GM21737 (cell line): Measurements from ENCODE around the gene CLEC4G.

Experiments
- ATAC-seq: cut with Tn5 transposase; IDR thresholded peaks from one replicate; pipeline ENCODE4 v1.9.1; 2021; ENCODE audit warnings: mild to moderate bottlenecking, moderate library complexity; ENCODE audit not compliant: unreplicated experiment

CLEC4G gene

DNA sequence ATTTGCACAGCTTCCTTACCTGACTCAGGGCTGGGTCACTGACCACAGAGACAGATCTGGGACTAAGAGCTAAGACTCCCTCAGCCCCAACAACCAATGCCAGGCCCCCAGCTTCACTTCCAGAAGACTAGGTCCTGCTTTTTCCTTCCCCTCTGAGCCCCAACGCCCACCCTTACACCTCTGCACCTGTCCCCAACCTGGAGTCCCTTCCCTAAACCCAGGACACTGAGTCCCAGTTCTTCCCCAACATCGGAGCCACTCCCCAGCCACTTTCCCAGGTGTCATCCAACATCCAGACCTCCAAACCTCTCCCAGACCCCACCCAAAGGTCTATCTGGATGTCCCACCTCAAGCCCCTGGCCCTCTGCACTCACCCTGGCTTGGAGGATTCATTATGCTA, 32.9 kb downstream of the CLEC4G start:
- ATAC-seq, result no peak

DNA sequence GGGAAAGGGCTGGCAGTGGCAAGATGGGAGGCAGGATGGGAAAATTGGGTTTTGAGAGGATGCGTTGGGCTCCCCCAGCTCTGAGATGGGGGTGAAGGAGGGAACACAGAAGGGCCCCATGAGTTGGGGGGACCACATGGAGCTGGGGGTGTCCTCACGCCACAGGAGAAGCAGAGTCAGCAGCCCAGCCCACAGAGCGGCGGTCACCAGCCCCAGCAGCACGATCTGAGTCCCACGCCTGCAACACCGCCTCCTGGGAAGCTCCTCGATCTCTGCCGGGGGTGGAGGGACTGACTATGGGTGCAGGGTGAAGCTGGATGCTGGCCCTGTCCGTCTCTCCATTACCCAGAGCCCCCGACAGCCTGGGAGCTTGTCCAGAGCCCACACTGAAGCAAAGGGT, 33.3 kb downstream of the CLEC4G start:
- ATAC-seq, result no peak

DNA sequence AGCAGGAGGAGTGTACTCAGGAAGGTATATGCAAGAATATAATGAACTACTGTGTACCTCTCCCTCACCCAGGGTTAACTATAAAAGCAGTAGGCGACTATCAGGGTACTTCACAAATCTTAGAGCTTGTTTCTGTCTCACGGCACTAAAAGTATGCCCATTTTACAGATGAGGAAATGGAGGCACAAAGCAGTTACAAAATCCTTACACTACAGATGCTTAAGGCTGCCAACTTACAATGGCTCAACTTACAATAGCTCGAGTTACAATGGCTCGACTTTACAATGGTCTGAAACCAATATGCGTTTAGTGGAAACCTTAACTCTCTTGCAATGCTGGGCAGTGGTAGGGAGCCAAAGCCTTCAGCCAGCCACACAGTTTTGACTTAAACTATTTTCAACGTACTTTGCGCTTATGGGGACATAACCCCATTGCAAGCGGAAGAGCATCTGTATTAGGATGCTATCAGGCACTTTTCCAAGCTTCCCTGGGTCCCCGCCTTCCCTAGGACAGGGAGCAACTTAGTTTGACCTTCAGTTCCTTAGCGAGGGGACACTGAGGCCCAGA, 34.1 kb downstream of the CLEC4G start:
- no peak for ATAC-seq

DNA sequence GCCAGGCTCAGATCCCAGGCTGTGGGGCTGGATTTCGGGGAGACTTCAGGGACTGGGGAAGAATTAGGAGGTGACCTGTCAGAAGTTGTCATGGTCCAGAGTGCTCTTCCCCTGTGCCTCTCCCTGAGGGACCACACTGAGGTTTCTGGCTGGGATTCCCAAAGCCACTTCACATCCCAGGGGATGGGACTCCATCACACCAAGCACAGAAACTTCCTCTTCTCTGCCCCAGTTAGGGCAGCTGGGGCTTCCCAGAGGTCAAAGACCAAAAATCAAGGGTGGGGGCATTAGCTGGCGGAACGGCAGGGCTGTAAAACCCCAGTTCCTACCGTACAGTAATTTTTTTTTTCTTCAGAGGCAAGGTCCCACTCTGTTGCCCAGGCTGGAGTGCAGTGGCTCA, 37.4 kb downstream of the CLEC4G start:
- no peak for ATAC-seq

DNA sequence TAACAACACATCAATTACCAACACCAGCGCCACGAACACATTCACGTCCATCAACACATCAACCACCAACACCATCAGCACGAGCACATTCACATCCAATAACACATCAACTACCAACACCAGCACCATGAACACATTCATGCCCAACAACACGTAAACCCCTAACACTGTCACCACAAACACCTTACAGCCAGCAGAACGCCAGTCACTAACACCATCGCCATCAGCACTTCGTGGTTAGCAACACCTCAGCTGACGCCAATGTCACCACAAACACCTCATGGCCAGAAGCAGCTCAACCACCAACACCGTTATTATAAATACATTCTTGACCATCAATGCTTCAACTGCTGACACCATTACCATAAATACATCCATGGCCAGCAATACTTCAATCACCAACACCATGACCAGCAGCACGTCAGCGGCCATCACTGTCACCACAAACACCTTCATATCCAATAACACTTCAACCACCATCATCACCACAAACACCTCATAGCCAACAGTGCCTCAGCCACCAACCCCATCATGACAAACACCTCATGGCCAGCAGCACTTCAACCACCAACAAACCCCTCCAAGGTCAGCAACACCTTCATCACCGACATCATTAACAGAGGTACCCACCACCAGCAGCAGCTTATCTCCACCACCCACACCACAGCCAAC, 39.4 kb downstream of the CLEC4G start:
- no peak for ATAC-seq

DNA sequence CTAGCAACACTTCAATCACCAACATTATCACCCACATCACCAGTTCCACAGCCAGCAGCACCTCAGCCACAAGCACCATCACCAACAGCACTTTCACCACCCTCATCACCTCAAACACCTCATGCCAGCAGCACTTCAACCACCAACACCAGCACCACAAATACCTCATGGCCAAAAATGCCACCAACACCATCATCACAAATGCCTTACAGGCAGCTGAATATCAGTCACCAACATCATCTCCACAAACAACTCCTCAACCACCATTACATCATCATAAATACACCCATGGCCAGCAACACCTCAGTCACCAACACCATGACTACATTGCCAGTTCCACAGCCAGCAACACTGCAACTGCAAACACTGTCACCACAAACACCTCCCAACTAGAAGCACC, 40.4 kb downstream of the CLEC4G start:
- no peak for ATAC-seq

DNA sequence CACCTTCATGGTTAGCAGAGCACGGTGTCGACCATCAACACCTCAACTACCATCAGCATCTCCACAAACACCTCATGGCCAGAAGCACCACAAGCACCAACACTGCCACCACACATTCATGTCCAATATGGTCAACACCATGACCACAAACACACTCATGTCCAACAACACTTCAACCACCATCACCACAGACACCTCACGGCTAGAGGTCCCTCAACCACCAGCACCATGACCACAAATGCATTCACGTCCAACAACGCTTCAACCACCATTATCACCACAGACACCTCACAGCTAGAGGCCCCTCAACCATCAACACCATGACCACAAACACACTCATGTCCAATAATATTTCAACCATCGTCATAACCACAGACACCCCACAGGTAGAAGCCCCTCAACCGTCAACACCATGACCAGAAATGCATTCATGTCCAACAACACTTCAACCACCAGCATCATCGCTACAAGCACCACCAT, 41.1 kb downstream of the CLEC4G start:
- ATAC-seq, result no peak

DNA sequence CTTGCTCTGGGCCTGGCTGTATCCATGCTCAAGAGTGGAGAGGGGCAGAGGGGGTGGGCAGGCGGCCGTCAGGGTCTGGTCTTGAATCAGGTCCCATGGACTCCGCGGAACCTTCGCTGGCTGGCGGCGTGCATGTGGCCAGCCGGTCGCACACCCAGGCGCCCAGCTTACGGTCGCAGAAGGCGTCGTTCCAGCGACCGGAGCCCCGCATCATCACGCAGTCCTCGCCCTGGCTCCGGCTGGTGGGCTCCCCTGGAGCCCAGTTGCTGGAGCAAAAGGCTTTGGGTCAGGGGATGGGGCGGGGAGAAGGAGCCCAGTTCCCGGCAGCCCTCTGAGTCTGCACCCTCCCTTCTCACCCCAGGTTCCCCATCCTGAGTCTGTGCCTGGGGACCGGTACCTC, 42.7 kb downstream of the CLEC4G start:
- no peak for ATAC-seq

DNA sequence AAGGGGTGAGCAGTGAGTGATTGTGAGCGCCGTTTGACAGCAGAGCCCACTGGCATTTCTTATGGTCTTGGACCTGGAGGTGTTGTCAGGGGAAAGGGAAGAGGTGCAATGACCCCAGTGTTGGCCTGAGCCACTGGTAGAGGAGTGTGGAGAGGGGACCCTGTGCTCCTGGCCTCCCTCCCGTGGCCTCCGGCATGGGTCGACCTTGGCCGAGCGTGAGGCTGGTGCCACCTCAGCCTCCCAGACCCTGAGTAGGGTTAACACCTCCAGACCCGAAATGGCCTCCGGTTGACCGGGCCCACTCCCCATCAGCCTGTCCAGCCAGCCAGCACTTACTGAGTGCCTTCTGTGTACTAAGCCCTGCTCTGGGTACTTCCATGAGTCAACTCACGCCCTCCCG, 44.7 kb downstream of the CLEC4G start:
- no peak for ATAC-seq

DNA sequence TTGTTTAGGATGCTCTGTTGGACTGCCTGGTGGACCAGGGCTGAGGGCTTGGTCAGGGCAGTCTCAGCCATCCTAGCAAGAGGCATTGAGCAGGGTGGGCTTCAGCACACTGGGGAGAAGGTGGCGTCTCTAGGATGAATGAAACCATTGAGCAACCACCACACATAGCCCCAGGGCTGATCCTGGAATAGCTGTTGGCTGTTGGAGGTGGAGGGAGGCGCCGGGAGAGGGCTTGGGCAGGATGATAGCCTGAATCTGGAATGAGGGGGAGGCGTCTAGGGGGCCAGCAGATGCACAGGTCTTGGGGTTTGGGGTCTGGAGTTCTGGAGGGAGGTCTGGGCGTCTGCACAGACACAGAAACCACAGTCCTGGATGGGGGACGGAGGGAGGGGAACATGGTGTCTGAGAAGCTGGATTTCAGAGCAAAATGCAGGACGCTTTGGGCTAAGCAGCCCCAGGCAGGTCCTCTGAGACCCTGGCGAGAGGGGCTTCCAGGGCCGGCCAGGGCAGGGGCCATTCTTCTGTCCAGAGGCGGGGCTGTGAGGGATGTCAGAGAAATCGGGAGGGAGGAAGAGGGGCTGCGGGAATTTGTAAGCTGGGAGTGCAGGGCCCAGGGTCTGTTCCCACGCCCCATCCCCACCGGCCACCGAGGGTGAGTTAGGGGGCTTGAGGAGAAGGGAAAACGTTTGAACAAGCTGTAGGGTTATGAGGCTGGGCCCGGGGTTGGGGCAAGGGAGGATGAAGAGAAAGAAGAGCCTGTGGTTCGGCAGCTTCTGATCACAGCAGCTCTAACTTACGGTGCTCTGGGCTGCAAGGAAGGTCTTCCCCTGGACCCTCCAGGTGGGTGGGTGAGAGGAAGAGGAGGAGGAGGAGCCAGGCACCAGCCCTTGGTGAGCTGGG, 46.1 kb downstream of the CLEC4G start:
- no peak for ATAC-seq

DNA sequence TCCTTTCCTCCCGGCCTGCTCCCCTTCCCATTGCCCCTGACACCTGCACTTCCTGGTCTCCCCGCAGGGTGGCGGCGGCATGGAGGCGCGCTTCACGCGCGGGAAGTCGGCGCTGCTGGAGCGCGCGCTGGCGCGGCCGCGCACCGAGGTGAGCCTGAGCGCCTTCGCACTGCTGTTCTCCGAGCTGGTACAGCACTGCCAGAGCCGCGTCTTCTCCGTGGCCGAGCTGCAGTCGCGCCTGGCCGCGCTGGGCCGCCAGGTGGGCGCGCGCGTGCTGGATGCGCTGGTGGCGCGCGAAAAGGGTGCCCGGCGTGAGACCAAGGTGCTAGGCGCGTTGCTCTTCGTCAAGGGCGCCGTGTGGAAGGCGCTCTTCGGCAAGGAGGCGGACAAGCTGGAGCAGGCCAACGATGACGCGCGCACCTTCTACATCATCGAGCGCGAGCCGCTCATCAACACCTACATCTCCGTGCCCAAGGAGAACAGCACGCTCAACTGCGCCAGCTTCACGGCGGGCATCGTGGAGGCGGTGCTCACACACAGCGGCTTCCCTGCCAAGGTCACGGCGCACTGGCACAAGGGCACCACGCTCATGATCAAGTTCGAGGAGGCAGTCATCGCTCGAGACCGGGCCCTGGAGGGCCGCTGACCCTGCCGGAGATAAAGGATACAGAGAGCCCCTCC, 49.6 kb downstream of the CLEC4G start:
- ATAC-seq, result no peak

DNA sequence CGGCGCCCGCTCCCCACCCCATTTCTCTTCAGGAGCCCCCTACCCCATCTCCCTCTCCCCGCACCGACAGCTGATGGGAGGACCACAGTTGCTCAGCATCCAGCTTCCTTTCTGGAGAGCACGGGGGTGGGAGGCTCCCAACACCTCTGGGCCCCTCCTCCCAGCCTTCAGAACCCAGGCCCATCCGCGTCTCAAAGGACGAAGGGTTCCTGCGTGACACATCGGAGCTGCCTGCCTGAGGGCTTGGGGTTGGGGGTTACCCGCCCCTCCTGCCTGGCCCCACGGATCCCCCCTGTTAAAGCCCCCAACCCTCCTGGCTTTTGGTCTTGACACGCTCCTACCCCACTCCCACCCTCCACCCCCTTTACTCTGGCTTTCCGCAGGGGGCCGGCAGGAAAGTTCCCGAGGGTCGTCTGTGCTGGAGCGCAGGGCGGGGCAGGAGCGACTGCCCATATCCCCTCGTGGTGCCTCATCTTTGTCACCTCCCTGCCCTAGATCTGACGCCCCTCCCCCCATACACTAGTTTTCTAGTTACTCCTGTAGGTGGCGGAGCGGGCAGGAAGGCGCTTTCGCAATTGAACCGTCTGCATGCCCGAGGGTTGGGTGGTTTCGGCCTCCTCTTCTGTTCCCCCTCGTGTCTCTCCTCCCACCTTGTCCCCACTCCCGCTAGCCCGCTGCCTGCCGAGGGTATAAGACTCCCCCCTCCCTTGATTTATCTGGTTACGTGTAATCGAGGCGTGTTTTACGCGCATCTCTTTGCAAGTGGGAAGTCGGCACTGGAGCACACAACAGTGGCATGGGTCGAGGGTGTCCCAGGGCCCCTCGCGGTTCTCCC, 50.4 kb downstream of the CLEC4G start:
- ATAC-seq, result peak; percentile 25

DNA sequence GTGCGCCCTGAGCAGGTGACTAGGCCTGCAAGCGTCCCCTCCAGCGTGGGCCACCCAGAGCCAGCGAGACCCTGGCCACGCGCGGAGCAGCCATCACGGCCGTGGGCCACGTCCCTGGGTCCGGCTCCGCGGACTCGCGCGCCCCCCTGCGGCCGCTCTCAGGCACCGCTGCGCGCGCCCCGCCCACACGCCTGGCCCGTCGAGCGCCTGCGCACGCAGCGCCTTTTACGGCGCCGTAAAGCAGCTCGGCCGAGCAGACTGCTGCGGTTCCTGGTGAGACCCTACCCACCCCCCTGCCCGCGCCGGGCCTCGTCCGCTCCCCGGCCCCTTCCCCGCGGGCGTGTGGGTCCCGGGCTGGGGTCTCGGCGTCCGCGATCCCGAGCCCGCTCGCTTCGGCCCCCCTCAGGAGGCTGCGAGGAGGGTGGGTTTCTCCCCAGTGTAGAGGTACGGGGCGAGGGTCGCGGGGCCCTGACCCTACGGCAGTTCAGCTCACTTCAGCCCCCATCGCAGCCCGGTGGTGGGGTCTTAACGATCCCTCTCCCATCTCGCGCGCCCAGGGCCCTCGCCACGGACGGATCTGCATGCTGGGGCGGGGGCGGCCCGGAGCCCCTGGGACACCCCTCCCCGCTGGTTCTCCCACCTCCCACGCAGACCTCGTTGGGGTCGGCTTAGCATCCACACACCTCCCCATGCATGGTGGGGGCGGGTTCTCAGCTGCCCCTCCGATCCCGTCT, 51.1 kb downstream of the CLEC4G start, which contains the start of gene TRAPPC5:
TSS of gene TRAPPC5 (plus strand) at position 228 of the 734 bp plus-strand sequence. CDS start 1,421 bp downstream, outside the sequence.
- ATAC-seq, result peak; percentile 49

DNA sequence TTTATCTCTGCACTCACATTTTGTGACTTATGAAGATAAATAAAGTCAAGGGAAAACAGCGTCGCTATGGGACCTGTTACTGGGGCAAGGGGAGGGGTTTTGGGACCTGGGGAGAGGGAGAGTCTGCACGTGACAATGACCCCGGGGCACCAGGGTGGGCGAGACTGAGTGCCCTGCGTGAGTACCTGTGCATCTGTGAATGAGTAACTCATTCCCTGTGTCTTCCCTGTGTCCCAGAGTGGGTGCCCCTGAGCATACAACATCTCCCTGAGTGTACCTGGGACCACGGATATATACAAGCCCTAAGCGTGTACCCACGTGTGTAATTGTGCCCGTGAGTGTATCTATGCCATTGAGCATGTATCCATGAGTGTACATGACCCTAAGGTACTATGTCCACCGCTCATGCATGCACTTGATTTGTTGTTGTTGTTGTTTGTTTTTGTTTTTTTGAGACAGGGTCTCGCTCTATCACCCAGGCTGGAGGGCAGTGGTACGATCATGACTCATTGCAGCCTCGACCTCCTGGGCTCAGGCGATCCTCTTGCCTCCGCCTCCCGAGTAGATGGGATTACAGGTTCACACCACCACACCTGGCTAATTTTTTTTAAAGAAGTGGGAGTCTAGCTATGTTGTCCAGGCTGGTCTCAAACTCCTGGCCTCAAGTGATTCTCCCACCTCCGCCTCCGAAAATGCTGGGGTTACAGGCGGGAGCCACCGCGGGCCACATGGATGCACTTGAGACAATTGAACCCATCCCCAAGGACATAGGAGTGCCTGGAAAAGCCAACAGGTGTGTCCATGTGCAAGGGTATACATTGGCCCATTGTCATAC, 51.9 kb downstream of the CLEC4G start:
- no peak for ATAC-seq

DNA sequence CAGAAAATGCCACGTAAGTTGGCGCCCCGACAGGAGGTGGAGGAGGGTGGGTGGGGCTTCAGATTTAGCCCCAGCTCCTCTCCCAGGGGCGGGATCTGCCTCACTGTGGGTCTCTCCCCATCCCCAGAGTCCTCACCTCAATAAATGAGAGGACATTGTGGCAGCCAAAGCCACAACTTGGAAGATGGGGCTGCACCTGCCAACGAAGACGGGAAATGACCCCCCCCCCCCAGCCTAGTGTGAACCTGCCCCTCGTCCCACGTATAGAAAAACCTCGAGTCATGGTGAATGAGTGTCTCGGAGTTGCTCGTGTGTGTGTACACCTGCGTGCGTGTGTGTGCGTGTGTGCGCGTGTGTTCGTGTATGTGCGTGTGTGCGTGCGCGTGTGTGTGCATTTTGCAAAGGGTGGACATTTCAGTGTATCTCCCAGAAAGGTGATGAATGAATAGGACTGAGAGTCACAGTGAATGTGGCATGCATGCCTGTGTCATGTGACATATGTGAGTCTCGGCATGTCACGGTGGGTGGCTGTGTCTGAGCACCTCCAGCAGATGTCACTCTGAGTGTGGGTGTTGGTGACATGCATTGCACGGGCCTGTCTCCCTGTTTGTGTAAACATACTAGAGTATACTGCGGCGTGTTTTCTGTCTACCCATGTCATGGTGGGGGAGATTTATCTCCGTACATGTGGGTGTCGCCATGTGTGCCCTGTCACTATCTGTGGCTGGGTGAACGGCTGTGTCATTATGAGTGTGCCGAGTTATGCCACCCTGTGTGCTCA, 52.7 kb downstream of the CLEC4G start:
- ATAC-seq, result no peak
